IMR-90 (cell line): Measurements from ENCODE around the gene CDC42BPA. TPM values are rescaled to one million over a fixed set of nuclear protein-coding genes. Genes with fewer than 3 reads are reported as not detected.

ENCODE experiments used
- ATAC-seq: fragments of 200-7000 bp; cut with Tn5 transposase; 2 replicates; pipeline ENCODE4 v1.9.1; 2020; ENCODE audit warnings: low read depth, mild to moderate bottlenecking, moderate library complexity
- BruUV-seq: library from RNA; stranded (reverse); fragments of 400-500 nt; replicated peaks from 2 replicates; lab custom pipeline; 2021; lab: Mats Ljungman, UMichigan
- CTCF ChIA-PET: fragments of 300-600 bp; formaldehyde crosslinking; extraction: SDS; loops from one replicate; lab custom pipeline; 2021; ENCODE audit warnings: antibody characterized with exemption; lab: Yijun Ruan, JAX
- POLR2A ChIA-PET: fragments of 300-600 bp; sonication (Branson Sonifier 250); formaldehyde crosslinking; loops from one replicate; lab custom pipeline; 2022; ENCODE audit warnings: antibody characterized with exemption; ENCODE audit not compliant: unreplicated experiment; lab: Charles Lee
- DNase-seq: peaks from one replicate; pipeline ENCODE4 v3.0.0; 2013
- H2AFZ ChIP-seq: replicated peaks from 2 replicates; pipeline ENCODE3; 2013; ENCODE audit warnings: low read length, mild to moderate bottlenecking; ENCODE audit not compliant: poor library complexity
- H2AK5ac ChIP-seq: 2 replicates; pipeline ENCODE4 v1.6.1; 2013; ENCODE audit warnings: low read depth, low read length, inconsistent platforms
- H2AK9ac ChIP-seq: replicated peaks from 2 replicates; pipeline ENCODE3; 2013; ENCODE audit warnings: mild to moderate bottlenecking, low read depth, low read length, moderate library complexity; ENCODE audit not compliant: poor library complexity
- H2BK120ac ChIP-seq: 2 replicates; pipeline ENCODE4 v1.6.1; 2013; ENCODE audit warnings: low read depth, low read length, inconsistent platforms
- H2BK15ac ChIP-seq: 3 replicates; pipeline ENCODE4 v1.6.1; 2013; ENCODE audit warnings: low read depth, low read length, inconsistent platforms
- H2BK20ac ChIP-seq: 2 replicates; pipeline ENCODE4 v1.6.1; 2013; ENCODE audit warnings: low read depth, mild to moderate bottlenecking, inconsistent platforms, low read length, moderate library complexity
- H2BK5ac ChIP-seq: 2 replicates; pipeline ENCODE4 v1.6.1; 2013; ENCODE audit warnings: mild to moderate bottlenecking, low read depth, low read length, inconsistent platforms; ENCODE audit not compliant: poor library complexity, severe bottlenecking
- H3K14ac ChIP-seq: replicated peaks from 2 replicates; pipeline ENCODE4 v1.6.1; 2013; ENCODE audit warnings: low read depth, low read length, inconsistent platforms
- H3K18ac ChIP-seq: 2 replicates; pipeline ENCODE4 v1.6.1; 2013; ENCODE audit warnings: low read depth, low read length, control low read depth
- H3K23ac ChIP-seq: 2 replicates; pipeline ENCODE4 v1.6.1; 2013; ENCODE audit warnings: low read depth, low read length, inconsistent platforms
- H3K27ac ChIP-seq: 2 replicates; pipeline ENCODE4 v1.5.1; 2013; ENCODE audit warnings: mild to moderate bottlenecking, control low read depth, low read length; ENCODE audit not compliant: insufficient read depth
- H3K27me3 ChIP-seq: 2 replicates; pipeline ENCODE4 v1.6.1; 2013; ENCODE audit warnings: low read length; ENCODE audit not compliant: control insufficient read depth, insufficient read depth
- H3K36me3 ChIP-seq: 2 replicates; pipeline ENCODE4 v1.6.1; 2013; ENCODE audit warnings: low read length, mixed read lengths; ENCODE audit not compliant: control insufficient read depth, insufficient read depth
- H3K4ac ChIP-seq: 2 replicates; pipeline ENCODE4 v1.6.1; 2013; ENCODE audit warnings: low read depth, low read length, inconsistent platforms
- H3K4me1 ChIP-seq: 2 replicates; pipeline ENCODE4 v1.6.1; 2013; ENCODE audit warnings: low read length, mixed read lengths; ENCODE audit not compliant: control insufficient read depth, insufficient read depth
- H3K4me2 ChIP-seq: 2 replicates; pipeline ENCODE4 v1.6.1; 2013; ENCODE audit warnings: low read depth, mild to moderate bottlenecking, control low read depth, low read length, moderate library complexity
- H3K4me3 ChIP-seq: 2 replicates; pipeline ENCODE4 v1.5.1; 2013; ENCODE audit warnings: low read depth, mild to moderate bottlenecking, control low read depth, low read length, moderate library complexity; ENCODE audit not compliant: insufficient read depth
- H3K56ac ChIP-seq: 2 replicates; pipeline ENCODE4 v1.6.1; 2013; ENCODE audit warnings: low read length, inconsistent platforms; ENCODE audit not compliant: insufficient read depth; ENCODE audit errors: extremely low read depth
- H3K79me1 ChIP-seq, 2 experiments: 2 replicates each; pipeline ENCODE4 v1.6.1; 2013; ENCODE audit warnings: low read length in 2 of 2, inconsistent platforms in 1 of 2, low read depth in 1 of 2
- H3K9ac ChIP-seq: 2 replicates; pipeline ENCODE4 v1.6.1; 2013; ENCODE audit warnings: low read depth, low read length, control low read depth
- H3K9me1 ChIP-seq: 2 replicates; pipeline ENCODE4 v1.6.1; 2013; ENCODE audit warnings: low read length, inconsistent platforms; ENCODE audit not compliant: insufficient read depth
- H3K9me3 ChIP-seq: 2 replicates; pipeline ENCODE4 v1.6.1; 2013; ENCODE audit warnings: low read length; ENCODE audit not compliant: control insufficient read depth, insufficient read depth
- H4K20me1 ChIP-seq: 2 replicates; pipeline ENCODE4 v1.6.1; 2013; ENCODE audit warnings: low read length, inconsistent platforms; ENCODE audit not compliant: insufficient read depth
- H4K5ac ChIP-seq: 2 replicates; pipeline ENCODE4 v1.6.1; 2013; ENCODE audit warnings: mild to moderate bottlenecking, low read depth, low read length, control low read depth
- H4K8ac ChIP-seq, 2 experiments: 2 replicates each; pipeline ENCODE4 v1.6.1; 2013; ENCODE audit warnings: low read depth in 2 of 2, low read length in 2 of 2, control low read depth in 1 of 2, inconsistent platforms in 1 of 2
- H4K91ac ChIP-seq: 2 replicates; pipeline ENCODE4 v1.6.1; 2013; ENCODE audit warnings: low read depth, low read length, inconsistent platforms; ENCODE audit not compliant: insufficient read depth
- BHLHE40 ChIP-seq: fragments of 150-350 bp; IDR thresholded peaks from 2 replicates; pipeline ENCODE4 v1.6.1; 2016; ENCODE audit warnings: mild to moderate bottlenecking, low read depth, low read length
- CEBPB ChIP-seq: IDR thresholded peaks from 2 replicates; pipeline ENCODE4 v1.6.1; 2012; ENCODE audit warnings: low read depth, low read length, improper control_type of control experiment
- CHD1 ChIP-seq: IDR thresholded peaks from 2 replicates; pipeline ENCODE4 v1.6.1; 2012; ENCODE audit warnings: low read depth, low read length, improper control_type of control experiment
- ELK1 ChIP-seq: fragments of 150-350 bp; IDR thresholded peaks from 2 replicates; pipeline ENCODE4 v1.6.1; 2016; ENCODE audit warnings: low read depth, mild to moderate bottlenecking, low read length, moderate library complexity, borderline replicate concordance
- FOS ChIP-seq: fragments of 150-350 bp; IDR thresholded peaks from 2 replicates; pipeline ENCODE4 v1.6.1; 2016; ENCODE audit warnings: low read depth, low read length
- MAFK ChIP-seq: IDR thresholded peaks from 2 replicates; pipeline ENCODE4 v1.6.1; 2012; ENCODE audit warnings: low read depth, low read length, improper control_type of control experiment
- MAZ ChIP-seq: IDR thresholded peaks from 2 replicates; pipeline ENCODE4 v1.6.1; 2012; ENCODE audit warnings: low read depth, mild to moderate bottlenecking, low read length, improper control_type of control experiment, moderate library complexity, borderline replicate concordance
- MXI1 ChIP-seq: IDR thresholded peaks from 2 replicates; pipeline ENCODE4 v1.6.1; 2012; ENCODE audit warnings: low read depth, mild to moderate bottlenecking, low read length, moderate library complexity, borderline replicate concordance
- NFE2L2 ChIP-seq: fragments of 150-350 bp; IDR thresholded peaks from 2 replicates; pipeline ENCODE4 v1.6.1; 2016; ENCODE audit warnings: low read depth, mild to moderate bottlenecking, low read length
- POLR2A ChIP-seq: IDR thresholded peaks from 2 replicates; pipeline ENCODE4 v1.6.1; 2012; ENCODE audit warnings: mild to moderate bottlenecking, low read depth, low read length
- RCOR1 ChIP-seq: IDR thresholded peaks from 2 replicates; pipeline ENCODE4 v1.6.1; 2012; ENCODE audit warnings: mild to moderate bottlenecking, low read length, improper control_type of control experiment; ENCODE audit not compliant: insufficient replicate concordance
- RFX5 ChIP-seq: IDR thresholded peaks from 2 replicates; pipeline ENCODE4 v1.8.0; 2012; ENCODE audit warnings: low read depth, mild to moderate bottlenecking, low read length, moderate library complexity
- SMC3 ChIP-seq: fragments of 150-350 bp; IDR thresholded peaks from 2 replicates; pipeline ENCODE4 v1.6.1; 2016; ENCODE audit warnings: low read depth, mild to moderate bottlenecking, antibody characterized with exemption, low read length, moderate library complexity
- USF2 ChIP-seq: fragments of 150-350 bp; IDR thresholded peaks from 2 replicates; pipeline ENCODE4 v1.6.1; 2017; ENCODE audit warnings: mild to moderate bottlenecking, antibody characterized with exemption, low read length, low read depth
- WGBS, 2 experiments: methylation state at CpG; one replicate each; pipeline versions ENCODE4 v1.1.5 to v1.1.7; 2013; ENCODE audit warnings: missing lambda C conversion rate in 2 of 2; ENCODE audit not compliant: insufficient read length in 1 of 2; ENCODE audit errors: extremely low coverage in 2 of 2; 5-methylcytosine and 5-hydroxymethylcytosine counted together
- dilution Hi-C: fragments of 300-500 bp; cut with HindIII; formaldehyde crosslinking; loops from one replicate; pipeline ENCODE4 v1.14.3; 2018; ENCODE audit warnings: low sequenced_read_pairs; ENCODE audit not compliant: unreplicated experiment
- in situ Hi-C: fragments of 300-500 bp; cut with MboI; formaldehyde crosslinking; loops from 3 replicates; pipeline ENCODE4 v1.14.3; 2019; ENCODE audit warnings: low sequenced_read_pairs, inconsistent platforms, mixed read lengths
- intact Hi-C: fragments of 100-400 bp; cut with micrococcal nuclease; formaldehyde crosslinking; loops from 2 replicates; pipeline ENCODE4 v1.10.0; 2022
- polyA plus RNA-seq, 3 experiments: library from polyadenylated mRNA; depleted of rRNA; stranded (reverse); fragments of >200 nt; gene quantifications; 2 replicates each; pipeline ENCODE4 v1.2.3, GENCODE V29; 2012; ENCODE audit warnings: low replicate concordance in 1 of 3
- total RNA-seq: library from RNA; depleted of rRNA; stranded (reverse); fragments of >200 nt; gene quantifications from 2 replicates; pipeline ENCODE4 v1.2.3, GENCODE V29; 2012

CDC42BPA gene
- total and polyA plus RNA-seq, 2 of the 4 experiments (the other 2 are of a cell fraction) = 9.4 to 27.8 TPM

GRCh38 chr1:226960944-226961765, 357.1 kb downstream of the CDC42BPA start:
- Histone ChIP-seq H2BK20ac (no peak overlapping the region), H3K4me3 (no peak overlapping the region), H4K8ac (no peak overlapping the region), H4K5ac (no peak overlapping the region), H3K14ac (no peak overlapping the region), H3K9ac (no peak overlapping the region), H3K9me3 (0 out of 2 replicates have a peak, but pooled peaks cover 1% of the 10 kb centered on the region), H2BK5ac (no peak overlapping the region), H3K4me1 (no peaks in the 10 kb centered on the region), H2AK5ac (no peak overlapping the region), H2BK120ac (no peak overlapping the region), H3K4ac (no peak overlapping the region), H3K27ac (no peak overlapping the region), H3K27me3 (no peaks in the 10 kb centered on the region), H3K9me1 (no peaks in the 10 kb centered on the region), H2BK15ac (no peak overlapping the region), H4K20me1 (no peaks in the 10 kb centered on the region), H3K79me1 (no peaks in the 10 kb centered on the region), H4K91ac (no peak overlapping the region), H3K18ac (no peak overlapping the region), H3K4me2 (no peak overlapping the region), H2AFZ (peak overlapping the region; percentile 51), H2AK9ac (no peak overlapping the region), H3K56ac (no peak overlapping the region), H3K36me3 (peaks cover 1% of the 10 kb centered on the region; the same call in 1 of the 2 replicates), H3K23ac (no peak overlapping the region)
- in situ Hi-C loops = no loop called here
- WGBS, 2 experiments = 77% methylated on average over 9 of the region's 13 CpGs; no CpG with 5 or more reads in 1 of the 2 experiments
- BruUV-seq = no TSS peak
- intact Hi-C loops = loop anchor here (10.0 kb wide), 1 partner anchor 56 kb away; no protein-coding TSS in a partner anchor
- no peak for DNase-seq
- ATAC-seq = no peak
- CTCF ChIA-PET = no interaction called here
- POLR2A ChIA-PET = no interaction called here
- TF ChIP-seq MAFK (no peak), CEBPB (no peak), MAZ (no peak), BHLHE40 (no peak), NFE2L2 (no peak), ELK1 (no peak), CHD1 (no peak), FOS (no peak), MXI1 (no peak), RFX5 (no peak), SMC3 (no peak), USF2 (no peak), RCOR1 (no peak), POLR2A (no peak)
- dilution Hi-C loops = no loop called here
